ENCODE data around the gene ARMCX4. TPM values are rescaled to one million over a fixed set of nuclear protein-coding genes. Genes with fewer than 3 reads are reported as not detected.

ARMCX4 gene
- total RNA-seq, 1 experiment from 2014 or later = 14.5 TPM

DNA sequence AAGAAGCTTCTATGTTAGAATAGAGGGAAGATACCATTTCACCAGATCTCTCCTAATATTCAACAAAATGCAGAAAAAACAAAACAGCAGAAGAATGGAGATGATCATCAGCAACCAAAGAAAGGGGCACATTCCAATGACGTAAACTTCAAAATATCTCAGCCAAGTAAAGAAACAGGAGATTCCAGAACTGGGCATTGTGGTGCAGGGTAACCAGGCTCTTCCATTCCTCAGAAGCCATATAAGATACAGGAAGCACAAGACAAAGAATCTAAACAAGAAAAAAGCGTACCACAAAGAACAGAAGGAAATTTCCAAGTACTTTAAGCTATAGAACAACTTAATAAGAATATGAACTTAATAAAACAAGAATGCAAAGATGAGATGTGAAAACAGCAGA, 6.9 kb upstream of the ARMCX4 start:
- no peaks in the 10 kb centered on the region for H3K36me3 Mint-ChIP-seq
- ChIA-PET CTCF (no interaction called here), POLR2A (no interaction called here)
- ATAC-seq (no peak), DNase-seq (ENCODE audit: low spot score) (no peak)
- H3K27ac Mint-ChIP-seq = no peak overlapping the region
- TF ChIP-seq JUN (CRISPR knock-in tag; IDR thresholded peaks at IDR 0.05) = no peak
- TF ChIP-seq, protein P1, sequence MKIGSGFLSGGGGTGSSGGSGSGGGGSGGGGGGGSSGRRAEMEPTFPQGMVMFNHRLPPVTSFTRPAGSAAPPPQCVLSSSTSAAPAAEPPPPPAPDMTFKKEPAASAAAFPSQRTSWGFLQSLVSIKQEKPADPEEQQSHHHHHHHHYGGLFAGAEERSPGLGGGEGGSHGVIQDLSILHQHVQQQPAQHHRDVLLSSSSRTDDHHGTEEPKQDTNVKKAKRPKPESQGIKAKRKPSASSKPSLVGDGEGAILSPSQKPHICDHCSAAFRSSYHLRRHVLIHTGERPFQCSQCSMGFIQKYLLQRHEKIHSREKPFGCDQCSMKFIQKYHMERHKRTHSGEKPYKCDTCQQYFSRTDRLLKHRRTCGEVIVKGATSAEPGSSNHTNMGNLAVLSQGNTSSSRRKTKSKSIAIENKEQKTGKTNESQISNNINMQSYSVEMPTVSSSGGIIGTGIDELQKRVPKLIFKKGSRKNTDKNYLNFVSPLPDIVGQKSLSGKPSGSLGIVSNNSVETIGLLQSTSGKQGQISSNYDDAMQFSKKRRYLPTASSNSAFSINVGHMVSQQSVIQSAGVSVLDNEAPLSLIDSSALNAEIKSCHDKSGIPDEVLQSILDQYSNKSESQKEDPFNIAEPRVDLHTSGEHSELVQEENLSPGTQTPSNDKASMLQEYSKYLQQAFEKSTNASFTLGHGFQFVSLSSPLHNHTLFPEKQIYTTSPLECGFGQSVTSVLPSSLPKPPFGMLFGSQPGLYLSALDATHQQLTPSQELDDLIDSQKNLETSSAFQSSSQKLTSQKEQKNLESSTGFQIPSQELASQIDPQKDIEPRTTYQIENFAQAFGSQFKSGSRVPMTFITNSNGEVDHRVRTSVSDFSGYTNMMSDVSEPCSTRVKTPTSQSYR (CRISPR knock-in tag; IDR thresholded peaks at IDR 0.05) = no peak
- TF ChIP-seq FOXP1 (CRISPR knock-in tag; IDR thresholded peaks at IDR 0.05; ENCODE audit: borderline replicate concordance) = no peak
- no peak for TF ChIP-seq FOXK1 (CRISPR knock-in tag; IDR thresholded peaks at IDR 0.05)
- TF ChIP-seq ZNF317 (CRISPR knock-in tag; IDR thresholded peaks at IDR 0.05; ENCODE audit: borderline replicate concordance, low read depth) = no peak
- no peak for TF ChIP-seq NR1H2 (CRISPR knock-in tag; IDR thresholded peaks at IDR 0.05)
- TF ChIP-seq, protein P2, sequence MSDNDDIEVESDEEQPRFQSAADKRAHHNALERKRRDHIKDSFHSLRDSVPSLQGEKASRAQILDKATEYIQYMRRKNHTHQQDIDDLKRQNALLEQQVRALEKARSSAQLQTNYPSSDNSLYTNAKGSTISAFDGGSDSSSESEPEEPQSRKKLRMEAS (CRISPR knock-in tag; IDR thresholded peaks at IDR 0.05) = no peak
- no peak for TF ChIP-seq ZBTB21 (CRISPR knock-in tag; IDR thresholded peaks at IDR 0.05; ENCODE audit: borderline replicate concordance)
- TF ChIP-seq SP1 (CRISPR knock-in tag; conservative IDR thresholded peaks at IDR 0.05) = no peak
- TF ChIP-seq ZNF423 (CRISPR knock-in tag; IDR thresholded peaks at IDR 0.05) = no peak
- TF ChIP-seq, protein P3, sequence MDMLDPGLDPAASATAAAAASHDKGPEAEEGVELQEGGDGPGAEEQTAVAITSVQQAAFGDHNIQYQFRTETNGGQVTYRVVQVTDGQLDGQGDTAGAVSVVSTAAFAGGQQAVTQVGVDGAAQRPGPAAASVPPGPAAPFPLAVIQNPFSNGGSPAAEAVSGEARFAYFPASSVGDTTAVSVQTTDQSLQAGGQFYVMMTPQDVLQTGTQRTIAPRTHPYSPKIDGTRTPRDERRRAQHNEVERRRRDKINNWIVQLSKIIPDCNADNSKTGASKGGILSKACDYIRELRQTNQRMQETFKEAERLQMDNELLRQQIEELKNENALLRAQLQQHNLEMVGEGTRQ (CRISPR knock-in tag; IDR thresholded peaks at IDR 0.05) = no peak
- no peak for TF ChIP-seq ETV6 (CRISPR knock-in tag; IDR thresholded peaks at IDR 0.05)
- TF ChIP-seq, protein P4, sequence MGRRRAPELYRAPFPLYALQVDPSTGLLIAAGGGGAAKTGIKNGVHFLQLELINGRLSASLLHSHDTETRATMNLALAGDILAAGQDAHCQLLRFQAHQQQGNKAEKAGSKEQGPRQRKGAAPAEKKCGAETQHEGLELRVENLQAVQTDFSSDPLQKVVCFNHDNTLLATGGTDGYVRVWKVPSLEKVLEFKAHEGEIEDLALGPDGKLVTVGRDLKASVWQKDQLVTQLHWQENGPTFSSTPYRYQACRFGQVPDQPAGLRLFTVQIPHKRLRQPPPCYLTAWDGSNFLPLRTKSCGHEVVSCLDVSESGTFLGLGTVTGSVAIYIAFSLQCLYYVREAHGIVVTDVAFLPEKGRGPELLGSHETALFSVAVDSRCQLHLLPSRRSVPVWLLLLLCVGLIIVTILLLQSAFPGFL (CRISPR knock-in tag; IDR thresholded peaks at IDR 0.05; ENCODE audit: borderline replicate concordance) = no peak
- TF ChIP-seq MXD4 (CRISPR knock-in tag; IDR thresholded peaks at IDR 0.05; ENCODE audit: borderline replicate concordance) = no peak
- no peak for TF ChIP-seq ZNF219 (CRISPR knock-in tag; IDR thresholded peaks at IDR 0.05; ENCODE audit: borderline replicate concordance)
- TF ChIP-seq ZNF121 (CRISPR knock-in tag; IDR thresholded peaks at IDR 0.05) = no peak
- peaks cover 1% of the 10 kb centered on the region for H3K4me1 Mint-ChIP-seq
- no peak overlapping the region for H3K4me3 Mint-ChIP-seq
- H3K27me3 Mint-ChIP-seq (ENCODE audit: low read depth) = no peaks in the 10 kb centered on the region
- H3K9me3 Mint-ChIP-seq = no peaks in the 10 kb centered on the region

DNA sequence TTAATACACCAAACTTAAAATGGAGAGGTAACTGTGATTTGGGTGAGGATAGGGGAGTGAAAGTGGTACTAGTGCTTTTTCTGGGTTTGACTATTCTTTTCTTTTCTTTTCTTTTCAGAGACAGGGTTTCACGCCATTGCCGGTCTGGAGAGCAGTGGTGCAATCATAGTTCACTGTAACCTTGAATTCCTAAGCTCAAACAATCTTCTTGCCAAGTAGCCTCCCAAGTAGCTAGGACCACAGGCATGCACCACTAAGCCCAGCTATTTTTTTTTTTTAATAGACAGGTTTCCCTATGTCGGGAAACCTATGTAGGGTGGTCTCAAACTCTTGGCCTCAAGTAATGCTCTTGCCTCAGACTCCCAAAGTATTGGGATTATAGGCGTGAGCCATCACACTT, 3.0 kb upstream of the ARMCX4 start:
- H3K36me3 Mint-ChIP-seq = no peaks in the 10 kb centered on the region
- H3K4me1 Mint-ChIP-seq = peaks cover 20% of the 10 kb centered on the region
- H3K9me3 Mint-ChIP-seq = no peaks in the 10 kb centered on the region
- DNase-seq (ENCODE audit: low spot score) = no peak
- no peak for ATAC-seq
- no peaks in the 10 kb centered on the region; the same call in 1 of the 2 replicates for H3K27me3 Mint-ChIP-seq (ENCODE audit: low read depth)
- H3K4me3 Mint-ChIP-seq = no peak overlapping the region
- ChIA-PET CTCF (no interaction called here), POLR2A (no interaction called here)
- H3K27ac Mint-ChIP-seq = no peak overlapping the region
- TF ChIP-seq GRHL2 (CRISPR knock-in tag; IDR thresholded peaks at IDR 0.05; ENCODE audit: insufficient replicate concordance, severe bottlenecking) = no peak
- TF ChIP-seq RORB (CRISPR knock-in tag; IDR thresholded peaks at IDR 0.05) = no peak
- TF ChIP-seq, protein P2 (CRISPR knock-in tag; IDR thresholded peaks at IDR 0.05) = no peak
- TF ChIP-seq, protein P5, sequence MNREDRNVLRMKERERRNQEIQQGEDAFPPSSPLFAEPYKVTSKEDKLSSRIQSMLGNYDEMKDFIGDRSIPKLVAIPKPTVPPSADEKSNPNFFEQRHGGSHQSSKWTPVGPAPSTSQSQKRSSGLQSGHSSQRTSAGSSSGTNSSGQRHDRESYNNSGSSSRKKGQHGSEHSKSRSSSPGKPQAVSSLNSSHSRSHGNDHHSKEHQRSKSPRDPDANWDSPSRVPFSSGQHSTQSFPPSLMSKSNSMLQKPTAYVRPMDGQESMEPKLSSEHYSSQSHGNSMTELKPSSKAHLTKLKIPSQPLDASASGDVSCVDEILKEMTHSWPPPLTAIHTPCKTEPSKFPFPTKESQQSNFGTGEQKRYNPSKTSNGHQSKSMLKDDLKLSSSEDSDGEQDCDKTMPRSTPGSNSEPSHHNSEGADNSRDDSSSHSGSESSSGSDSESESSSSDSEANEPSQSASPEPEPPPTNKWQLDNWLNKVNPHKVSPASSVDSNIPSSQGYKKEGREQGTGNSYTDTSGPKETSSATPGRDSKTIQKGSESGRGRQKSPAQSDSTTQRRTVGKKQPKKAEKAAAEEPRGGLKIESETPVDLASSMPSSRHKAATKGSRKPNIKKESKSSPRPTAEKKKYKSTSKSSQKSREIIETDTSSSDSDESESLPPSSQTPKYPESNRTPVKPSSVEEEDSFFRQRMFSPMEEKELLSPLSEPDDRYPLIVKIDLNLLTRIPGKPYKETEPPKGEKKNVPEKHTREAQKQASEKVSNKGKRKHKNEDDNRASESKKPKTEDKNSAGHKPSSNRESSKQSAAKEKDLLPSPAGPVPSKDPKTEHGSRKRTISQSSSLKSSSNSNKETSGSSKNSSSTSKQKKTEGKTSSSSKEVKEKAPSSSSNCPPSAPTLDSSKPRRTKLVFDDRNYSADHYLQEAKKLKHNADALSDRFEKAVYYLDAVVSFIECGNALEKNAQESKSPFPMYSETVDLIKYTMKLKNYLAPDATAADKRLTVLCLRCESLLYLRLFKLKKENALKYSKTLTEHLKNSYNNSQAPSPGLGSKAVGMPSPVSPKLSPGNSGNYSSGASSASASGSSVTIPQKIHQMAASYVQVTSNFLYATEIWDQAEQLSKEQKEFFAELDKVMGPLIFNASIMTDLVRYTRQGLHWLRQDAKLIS (CRISPR knock-in tag; IDR thresholded peaks at IDR 0.05; ENCODE audit: borderline replicate concordance) = no peak
- no peak for TF ChIP-seq IRF2 (CRISPR knock-in tag; IDR thresholded peaks at IDR 0.05; ENCODE audit: borderline replicate concordance, low read depth)
- no peak for TF ChIP-seq FOXK1 (CRISPR knock-in tag; IDR thresholded peaks at IDR 0.05)
- TF ChIP-seq, protein P3 (CRISPR knock-in tag; IDR thresholded peaks at IDR 0.05) = no peak
- TF ChIP-seq, protein P6, sequence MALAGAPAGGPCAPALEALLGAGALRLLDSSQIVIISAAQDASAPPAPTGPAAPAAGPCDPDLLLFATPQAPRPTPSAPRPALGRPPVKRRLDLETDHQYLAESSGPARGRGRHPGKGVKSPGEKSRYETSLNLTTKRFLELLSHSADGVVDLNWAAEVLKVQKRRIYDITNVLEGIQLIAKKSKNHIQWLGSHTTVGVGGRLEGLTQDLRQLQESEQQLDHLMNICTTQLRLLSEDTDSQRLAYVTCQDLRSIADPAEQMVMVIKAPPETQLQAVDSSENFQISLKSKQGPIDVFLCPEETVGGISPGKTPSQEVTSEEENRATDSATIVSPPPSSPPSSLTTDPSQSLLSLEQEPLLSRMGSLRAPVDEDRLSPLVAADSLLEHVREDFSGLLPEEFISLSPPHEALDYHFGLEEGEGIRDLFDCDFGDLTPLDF (CRISPR knock-in tag; IDR thresholded peaks at IDR 0.05) = no peak
- TF ChIP-seq ATF1 (CRISPR knock-in tag; IDR thresholded peaks at IDR 0.05) = no peak

Measured in WTC11 (cell line).